Tibial artery (tissue), 4 donors: Measurements from ENCODE around the gene BABAM2.

Source experiments
- DNase-seq, 2 donors: peaks; one replicate each; pipeline ENCODE4 v3.0.0-alpha.2; 2019
- H3K27ac ChIP-seq, 2 donors: fragments of 200-600 bp; sonication (generic) in 1 of 2; 1 replicate in 1 of 2; 2 replicates in 1 of 2; pipeline ENCODE4 v1.5.1; 2018 to 2019; ENCODE audit warnings: mild to moderate bottlenecking in 1 of 2
- H3K27me3 ChIP-seq, 2 donors: fragments of 200-600 bp; sonication (generic) in 1 of 2; one replicate each; pipeline versions ENCODE4 v1.5.1 to v1.6.0; 2016 to 2019
- H3K36me3 ChIP-seq, 3 donors: fragments of 200-600 bp; sonication (generic) in 2 of 3; one replicate each; pipeline ENCODE4 v1.5.1; 2016 to 2019; ENCODE audit warnings: mild to moderate bottlenecking in 2 of 3
- H3K4me1 ChIP-seq, 4 donors: fragments of 200-600 bp; sonication (generic) in 2 of 4; 1 replicate in 3 of 4; 2 replicates in 1 of 4; pipeline ENCODE4 v1.5.1; 2016 to 2019
- H3K4me3 ChIP-seq, 2 donors: fragments of 200-600 bp; sonication (generic) in 1 of 2; 1 replicate in 1 of 2; 2 replicates in 1 of 2; pipeline ENCODE4 v1.5.1; 2018 to 2019; ENCODE audit warnings: mild to moderate bottlenecking in 2 of 2
- H3K9me3 ChIP-seq, 3 donors: fragments of 200-600 bp; sonication (generic) in 1 of 3; one replicate each; pipeline ENCODE4 v1.5.1; 2016 to 2019
- intact Hi-C: fragments of 100-400 bp; cut with DNase I; formaldehyde crosslinking; loops from one replicate; pipeline ENCODE4 v1.15.0; 2023; ENCODE audit warnings: low total_unique reads
- TF ChIP-seq, protein P1 (sequence below), 2 experiments: fragments of 200-600 bp in 1 of 2; fragments of 450-650 bp in 1 of 2; IDR thresholded peaks; one replicate each; pipeline ENCODE4 v1.5.1; 2017 to 2019; ENCODE audit warnings: antibody characterized with exemption in 2 of 2, mild to moderate bottlenecking in 1 of 2, moderate library complexity in 1 of 2

BABAM2 gene

DNA sequence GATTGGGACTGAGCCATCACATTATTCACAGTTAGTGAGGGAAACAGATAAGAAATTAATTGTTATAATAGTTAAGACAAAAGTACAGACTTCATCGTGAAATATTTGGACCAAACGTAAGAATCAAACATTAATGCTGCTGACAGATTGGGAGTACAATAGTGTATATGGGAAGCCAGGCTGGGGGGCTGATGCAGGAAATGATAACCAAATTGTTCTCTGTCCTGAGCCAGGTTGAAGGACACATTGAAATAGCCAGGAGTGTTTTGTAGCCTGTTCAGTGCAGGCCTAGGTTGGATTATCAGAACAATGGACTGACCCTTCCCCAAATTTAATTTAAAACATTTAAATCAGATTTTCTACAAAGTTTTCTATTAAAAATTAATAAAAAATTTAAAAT, 203.2 kb downstream of the BABAM2 start:
- TF ChIP-seq, protein P1, sequence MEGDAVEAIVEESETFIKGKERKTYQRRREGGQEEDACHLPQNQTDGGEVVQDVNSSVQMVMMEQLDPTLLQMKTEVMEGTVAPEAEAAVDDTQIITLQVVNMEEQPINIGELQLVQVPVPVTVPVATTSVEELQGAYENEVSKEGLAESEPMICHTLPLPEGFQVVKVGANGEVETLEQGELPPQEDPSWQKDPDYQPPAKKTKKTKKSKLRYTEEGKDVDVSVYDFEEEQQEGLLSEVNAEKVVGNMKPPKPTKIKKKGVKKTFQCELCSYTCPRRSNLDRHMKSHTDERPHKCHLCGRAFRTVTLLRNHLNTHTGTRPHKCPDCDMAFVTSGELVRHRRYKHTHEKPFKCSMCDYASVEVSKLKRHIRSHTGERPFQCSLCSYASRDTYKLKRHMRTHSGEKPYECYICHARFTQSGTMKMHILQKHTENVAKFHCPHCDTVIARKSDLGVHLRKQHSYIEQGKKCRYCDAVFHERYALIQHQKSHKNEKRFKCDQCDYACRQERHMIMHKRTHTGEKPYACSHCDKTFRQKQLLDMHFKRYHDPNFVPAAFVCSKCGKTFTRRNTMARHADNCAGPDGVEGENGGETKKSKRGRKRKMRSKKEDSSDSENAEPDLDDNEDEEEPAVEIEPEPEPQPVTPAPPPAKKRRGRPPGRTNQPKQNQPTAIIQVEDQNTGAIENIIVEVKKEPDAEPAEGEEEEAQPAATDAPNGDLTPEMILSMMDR (IDR thresholded peaks at IDR 0.05): no peak
- intact Hi-C loops: no loop called here

DNA sequence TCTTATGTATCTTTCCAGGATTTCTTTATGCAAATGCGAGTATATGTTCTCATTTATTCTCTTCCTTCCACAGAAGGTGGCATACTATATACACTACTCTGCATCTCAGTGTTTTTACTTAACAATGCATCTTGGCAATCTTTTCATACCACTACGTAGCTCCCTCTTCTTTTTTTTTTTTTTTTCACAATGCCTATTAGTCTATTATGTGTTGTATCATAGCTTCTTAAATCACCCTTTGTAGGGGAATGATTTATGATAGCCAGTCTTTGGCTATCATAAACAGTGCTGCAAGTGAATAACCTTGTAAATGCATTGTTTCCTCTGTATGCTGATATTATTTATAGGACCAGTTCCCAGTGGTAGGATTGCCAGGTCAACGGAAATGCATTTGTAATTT, 204.2 kb downstream of the BABAM2 start:
- TF ChIP-seq, protein P1 (IDR thresholded peaks at IDR 0.05): no peak
- DNase-seq: no peak
- Histone ChIP-seq H3K4me3 (no peak overlapping the region), H3K27ac (no peak overlapping the region), H3K36me3 (no peaks in the 10 kb centered on the region), H3K9me3 (no peaks in the 10 kb centered on the region), H3K4me1 (peaks cover 0 to 34% (median 6%) of the 10 kb centered on the region in 4 donors), H3K27me3 (no peaks in the 10 kb centered on the region)
- intact Hi-C loops: no loop called here

More for the DNA sequence above, 203.2 kb downstream of the BABAM2 start:
- H3K36me3 ChIP-seq: no peaks in the 10 kb centered on the region
- H3K9me3 ChIP-seq: no peaks in the 10 kb centered on the region
- DNase-seq: no peak
- no peak overlapping the region for H3K4me3 ChIP-seq
- H3K27me3 ChIP-seq: no peaks in the 10 kb centered on the region
- H3K27ac ChIP-seq: no peak overlapping the region
- peaks cover 0 to 25% (median 0%) of the 10 kb centered on the region in 4 donors for H3K4me1 ChIP-seq

DNA sequence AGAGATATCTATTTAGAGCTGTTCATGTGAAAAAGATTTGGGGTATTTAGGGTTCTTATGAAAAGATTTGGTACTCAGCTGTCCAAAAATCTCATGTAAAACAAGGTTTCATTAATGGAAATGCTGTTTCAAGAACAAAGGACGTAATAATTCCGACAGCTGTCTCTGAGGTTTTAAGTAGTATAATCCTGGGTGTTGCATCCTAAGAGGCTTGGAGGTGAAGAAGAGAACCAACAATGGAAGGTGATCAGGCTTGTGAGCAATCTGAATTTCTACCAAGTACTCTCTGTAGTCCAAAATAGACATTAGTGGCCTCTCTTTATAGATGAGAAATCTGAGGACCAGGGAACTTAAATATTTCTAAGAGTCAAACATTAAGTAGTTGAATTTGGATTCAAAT, 205.1 kb downstream of the BABAM2 start:
- Histone ChIP-seq H3K27me3 (no peaks in the 10 kb centered on the region), H3K36me3 (no peaks in the 10 kb centered on the region), H3K9me3 (no peaks in the 10 kb centered on the region), H3K4me3 (no peak overlapping the region), H3K4me1 (peaks cover 0 to 43% (median 8%) of the 10 kb centered on the region in 4 donors), H3K27ac (no peak overlapping the region)
- no peak for DNase-seq
- TF ChIP-seq, protein P1 (IDR thresholded peaks at IDR 0.05): no peak
- intact Hi-C loops: no loop called here

DNA sequence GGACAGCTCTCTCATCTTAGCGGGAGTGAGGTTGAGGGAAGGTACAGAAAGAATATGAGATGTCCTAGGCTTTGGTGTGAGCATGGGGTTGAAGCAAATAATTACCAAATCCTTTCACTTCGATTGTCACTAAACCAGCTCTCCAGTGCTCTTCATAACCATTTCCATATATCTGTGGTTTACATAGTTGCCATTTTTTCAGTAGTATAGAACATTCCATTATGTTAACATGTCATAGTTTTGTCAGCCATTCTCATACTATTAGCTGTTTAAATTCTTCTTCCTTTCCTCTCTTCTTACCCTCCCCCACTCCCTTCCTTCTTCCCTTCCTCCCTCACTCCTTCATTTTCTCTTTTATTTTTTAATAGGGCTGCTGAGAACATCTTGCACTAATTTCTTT, 205.9 kb downstream of the BABAM2 start:
- no peaks in the 10 kb centered on the region for H3K9me3 ChIP-seq
- H3K36me3 ChIP-seq: no peaks in the 10 kb centered on the region
- DNase-seq: no peak
- TF ChIP-seq, protein P1 (IDR thresholded peaks at IDR 0.05): no peak
- H3K27me3 ChIP-seq: no peaks in the 10 kb centered on the region
- no peak overlapping the region for H3K4me3 ChIP-seq
- intact Hi-C loops: no loop called here
- no peak overlapping the region for H3K27ac ChIP-seq
- H3K4me1 ChIP-seq: peaks cover 0 to 51% (median 12%) of the 10 kb centered on the region in 4 donors

DNA sequence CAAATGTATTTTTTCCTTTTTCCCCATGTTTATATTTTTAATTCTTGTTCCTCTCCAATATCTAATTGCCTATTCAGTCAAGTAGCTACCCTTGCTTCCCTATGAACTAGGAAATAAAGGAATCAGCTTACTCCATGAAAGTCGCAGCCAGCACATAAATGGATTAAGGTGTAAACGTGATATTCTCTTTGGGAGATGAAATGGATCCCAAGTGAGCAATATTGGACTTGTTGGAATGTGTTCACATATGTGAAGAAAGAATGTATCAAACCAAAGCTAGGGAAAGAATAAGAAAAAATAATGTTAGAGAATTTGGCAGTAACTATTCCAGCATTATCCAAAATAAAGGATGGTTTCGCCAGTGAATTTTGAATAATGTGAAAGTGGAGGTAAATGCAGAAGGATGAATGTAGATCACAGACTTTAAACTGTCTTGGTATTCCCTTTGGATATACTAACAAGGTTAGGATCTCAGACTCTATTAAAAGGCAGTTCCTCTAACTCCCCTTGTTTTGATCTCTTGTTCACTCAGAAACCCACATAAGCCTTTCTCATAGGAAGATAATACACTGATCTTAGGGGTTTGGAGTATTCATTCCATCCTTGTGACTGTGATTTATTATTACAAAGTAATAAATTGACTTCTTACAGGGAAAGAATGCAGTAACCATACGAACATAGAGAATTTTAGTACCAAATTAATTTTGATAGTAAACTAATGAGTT, 208.1 kb downstream of the BABAM2 start:
- Histone ChIP-seq H3K36me3 (no peaks in the 10 kb centered on the region), H3K27ac (peak overlapping the region; percentile 8 to 12), H3K4me1 (peaks cover 0 to 74% (median 26%) of the 10 kb centered on the region in 4 donors), H3K9me3 (no peaks in the 10 kb centered on the region), H3K4me3 (no peak overlapping the region), H3K27me3 (no peaks in the 10 kb centered on the region)
- TF ChIP-seq, protein P1 (IDR thresholded peaks at IDR 0.05): no peak
- intact Hi-C loops: no loop called here
- no peak for DNase-seq
